ENCODE measurements around the gene CHRM5. TPM values are rescaled to one million over a fixed set of nuclear protein-coding genes. Genes with fewer than 3 reads are reported as not detected.

CHRM5 gene
- total RNA-seq, 4 donors from 2014 or later, result not detected

- DNase-seq, result no peak
- peak overlapping the region in 1 of 4 donors; percentile 23 for H3K27ac ChIP-seq
- H3K4me1 ChIP-seq, result peaks cover 0 to 12% (median 0%) of the 10 kb centered on the region in 3 donors
- no peak overlapping the region for H3K4me3 ChIP-seq
- intact Hi-C loops (cut with DNase I), result no loop called here
- 34 to 45% methylated on average over 7 of the region's 7 CpGs for WGBS, 2 donors
- no peaks in the 10 kb centered on the region for H3K27me3 ChIP-seq
- peaks cover 0 to 63% (median 0%) of the 10 kb centered on the region in 3 donors for H3K36me3 ChIP-seq
- H3K9me3 ChIP-seq, result no peaks in the 10 kb centered on the region
- TF ChIP-seq POLR2A (IDR thresholded peaks at IDR 0.05) (no peak), CTCF (IDR thresholded peaks at IDR 0.05) (no peak)
These were observed 115.8 kb downstream of the CHRM5 start for GRCh38 chr15:34084086-34084485.

GRCh38 chr15:34085746-34086145 is 117.4 kb downstream of the CHRM5 start:
- Histone ChIP-seq H3K9me3 (no peaks in the 10 kb centered on the region), H3K27me3 (no peaks in the 10 kb centered on the region), H3K4me1 (peaks cover 0 to 12% (median 0%) of the 10 kb centered on the region in 3 donors), H3K4me3 (no peak overlapping the region), H3K36me3 (peaks cover 0 to 79% (median 0%) of the 10 kb centered on the region in 3 donors), H3K27ac (no peak overlapping the region)
- 61 to 83% methylated on average over 2 of the region's 2 CpGs for WGBS, 2 donors
- intact Hi-C loops (cut with DNase I), result no loop called here
- DNase-seq, result no peak
- TF ChIP-seq CTCF (IDR thresholded peaks at IDR 0.05) (no peak), POLR2A (IDR thresholded peaks at IDR 0.05) (no peak)

GRCh38 chr15:34099914-34100313 is 131.6 kb downstream of the CHRM5 start:
- intact Hi-C loops (cut with DNase I), result loop anchor here (10.0 kb wide), 1 partner anchor 115 kb away; the partner anchor contains the start of gene KATNBL1
- Histone ChIP-seq H3K27ac (no peak overlapping the region), H3K9me3 (no peaks in the 10 kb centered on the region), H3K36me3 (peaks cover 0 to 17% (median 0%) of the 10 kb centered on the region in 3 donors), H3K27me3 (no peaks in the 10 kb centered on the region), H3K4me3 (no peak overlapping the region), H3K4me1 (peaks cover 10 to 42% (median 13%) of the 10 kb centered on the region in 3 donors)
- WGBS, 2 donors, result 87 to 93% methylated on average over 5 of the region's 5 CpGs
- DNase-seq, result no peak
- TF ChIP-seq POLR2A (IDR thresholded peaks at IDR 0.05) (no peak), CTCF (IDR thresholded peaks at IDR 0.05) (no peak)

GRCh38 chr15:34101366-34102174 is 133.3 kb downstream of the CHRM5 start, which contains the start of the genes EMC7 and PGBD4:
Gene EMC7 (minus strand): TSS chr15:34101862. CDS start chr15:34101839, 23 bp downstream.
Gene PGBD4 (plus strand): TSS chr15:34102083. CDS start chr15:34102532, 449 bp downstream.
- Histone ChIP-seq H3K9me3 (no peaks in the 10 kb centered on the region), H3K27me3 (no peaks in the 10 kb centered on the region), H3K36me3 (peaks cover 0 to under 1% (median 0%) of the 10 kb centered on the region in 3 donors), H3K27ac (peak within 1 kb of the TSS; percentile 87 to 94 (median 92)), H3K4me3 (peak within 1 kb of the TSS; percentile 76 to 97 (median 94)), H3K4me1 (peaks cover 10 to 42% (median 13%) of the 10 kb centered on the region in 3 donors)
- 0 to 3% methylated on average over 14 to 29 of the region's 48 CpGs for WGBS, 2 donors
- peak in 3 of 4 donors; percentile 24 to 85 (median 80) for TF ChIP-seq POLR2A (IDR thresholded peaks at IDR 0.05)
- no peak for TF ChIP-seq CTCF (IDR thresholded peaks at IDR 0.05)
- intact Hi-C loops (cut with DNase I), result loop anchor here (10.0 kb wide), 1 partner anchor 113 kb away; the partner anchor contains the start of gene KATNBL1
- DNase-seq, result peak; percentile 89

Measured in esophagus squamous epithelium (tissue), 5 donors.